Peyer's patch (tissue), 4 donors: ENCODE results near the gene WDR83.

Experiments used
- POLR2A ChIP-seq, 2 donors: fragments of 450-650 bp; IDR thresholded peaks; one replicate each; pipeline ENCODE4 v1.5.1; 2017; ENCODE audit warnings: antibody characterized with exemption in 2 of 2, mild to moderate bottlenecking in 2 of 2, moderate library complexity in 2 of 2
- TF ChIP-seq, protein P1 (sequence below), 6 experiments: fragments of 450-650 bp in 4 of 6; fragments of 200-600 bp in 2 of 6; sonication (generic) in 1 of 6; IDR thresholded peaks; one replicate each; pipeline ENCODE4 v1.5.1; 2017 to 2019; ENCODE audit warnings: antibody characterized with exemption in 6 of 6, mild to moderate bottlenecking in 3 of 6, moderate library complexity in 1 of 6

DNA sequence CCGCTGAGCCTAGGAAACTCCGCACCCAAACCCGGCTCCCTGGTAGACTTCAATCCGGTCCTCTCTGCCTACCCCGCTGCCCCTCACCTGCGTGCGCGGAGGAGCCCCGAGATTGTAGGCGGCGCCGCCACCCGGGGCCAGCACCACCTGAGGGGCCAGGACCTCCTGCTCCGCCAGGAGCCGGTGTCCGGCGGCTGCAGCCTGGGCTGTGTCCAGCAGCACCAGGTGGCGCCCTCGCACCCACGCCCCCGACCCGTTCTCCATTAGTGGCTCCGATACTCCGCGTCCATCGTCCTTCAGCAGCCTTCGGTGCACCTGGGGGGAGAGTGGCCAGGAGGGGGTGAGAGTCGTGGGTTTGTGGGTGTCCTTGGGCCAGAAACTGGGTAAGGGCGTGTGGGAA lies 18.5 kb upstream of the WDR83 start:
- no peak for TF ChIP-seq POLR2A (IDR thresholded peaks at IDR 0.05)
- TF ChIP-seq, protein P1, sequence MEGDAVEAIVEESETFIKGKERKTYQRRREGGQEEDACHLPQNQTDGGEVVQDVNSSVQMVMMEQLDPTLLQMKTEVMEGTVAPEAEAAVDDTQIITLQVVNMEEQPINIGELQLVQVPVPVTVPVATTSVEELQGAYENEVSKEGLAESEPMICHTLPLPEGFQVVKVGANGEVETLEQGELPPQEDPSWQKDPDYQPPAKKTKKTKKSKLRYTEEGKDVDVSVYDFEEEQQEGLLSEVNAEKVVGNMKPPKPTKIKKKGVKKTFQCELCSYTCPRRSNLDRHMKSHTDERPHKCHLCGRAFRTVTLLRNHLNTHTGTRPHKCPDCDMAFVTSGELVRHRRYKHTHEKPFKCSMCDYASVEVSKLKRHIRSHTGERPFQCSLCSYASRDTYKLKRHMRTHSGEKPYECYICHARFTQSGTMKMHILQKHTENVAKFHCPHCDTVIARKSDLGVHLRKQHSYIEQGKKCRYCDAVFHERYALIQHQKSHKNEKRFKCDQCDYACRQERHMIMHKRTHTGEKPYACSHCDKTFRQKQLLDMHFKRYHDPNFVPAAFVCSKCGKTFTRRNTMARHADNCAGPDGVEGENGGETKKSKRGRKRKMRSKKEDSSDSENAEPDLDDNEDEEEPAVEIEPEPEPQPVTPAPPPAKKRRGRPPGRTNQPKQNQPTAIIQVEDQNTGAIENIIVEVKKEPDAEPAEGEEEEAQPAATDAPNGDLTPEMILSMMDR (IDR thresholded peaks at IDR 0.05), result no peak
